ENCODE data around the gene LMO1. TPM values are rescaled to one million over a fixed set of nuclear protein-coding genes. Genes with fewer than 3 reads are reported as not detected.

The LMO1 gene
- total and polyA plus RNA-seq, 2 of the 13 experiments (the other 11 are each of a cell fraction or from before 2014, with no cell fraction given) = not detected

- FAIRE-seq = no peak
- WGBS (ENCODE audit: low lambda C conversion rate) = 19% methylated on average over 3 of the region's 10 CpGs
Observed at GRCh38 chr11:8312986-8313385, 49.3 kb upstream of the LMO1 start.

More at GRCh38 chr11:8312986-8313385, 49.3 kb upstream of the LMO1 start:
- Histone ChIP-seq H3K4me3 (replicated peaks in 1 of 3; ENCODE audit: insufficient read depth in 1 of 3, low read depth in 2 of 3, low read length in 3 of 3) (no peak overlapping the region), H3K9ac (ENCODE audit: insufficient read depth, low read depth, low read length) (no peak overlapping the region), H2AFZ (ENCODE audit: low read length) (no peak overlapping the region), H3K27ac (ENCODE audit: extremely low read length, insufficient read depth, low read length) (no peak overlapping the region), H3K9me3 (ENCODE audit: low read length) (no peaks in the 10 kb centered on the region), H3K79me2 (ENCODE audit: insufficient read depth, low read length) (no peaks in the 10 kb centered on the region), H3K4me2 (ENCODE audit: low read depth, low read length) (no peak overlapping the region), H4K20me1 (ENCODE audit: insufficient read depth, low read length) (no peaks in the 10 kb centered on the region), H3K27me3 (ENCODE audit: control insufficient read depth in 1 of 2, insufficient read depth in 2 of 2, low read length in 2 of 2) (peaks cover 3 to 26% of the 10 kb centered on the region in 2 experiments; a peak in 4 of 5 replicates), H3K4me1 (ENCODE audit: insufficient read depth, low read length) (no peaks in the 10 kb centered on the region), H3K36me3 (replicated peaks in 1 of 2; ENCODE audit: control insufficient read depth in 1 of 2, insufficient read depth in 2 of 2, low read length in 2 of 2) (no peaks in the 10 kb centered on the region)
- BruUV-seq (replicated peaks) = no TSS peak
- TF ChIP-seq MBD4 (IDR thresholded peaks at IDR 0.05; ENCODE audit: borderline replicate concordance, low read length) = no peak
- no peak for TF ChIP-seq ELF1 (CRISPR knock-in tag; IDR thresholded peaks at IDR 0.05)
- no peak for TF ChIP-seq TFE3 (CRISPR knock-in tag; IDR thresholded peaks at IDR 0.05)
- TF ChIP-seq PHF5A (CRISPR knock-in tag; IDR thresholded peaks at IDR 0.05; ENCODE audit: low read depth, unreplicated experiment) = no peak
- TF ChIP-seq SMAD3 (CRISPR knock-in tag; IDR thresholded peaks at IDR 0.05) = no peak
- no peak for TF ChIP-seq ZNF468 (CRISPR knock-in tag; IDR thresholded peaks at IDR 0.05)
- TF ChIP-seq, protein P1, sequence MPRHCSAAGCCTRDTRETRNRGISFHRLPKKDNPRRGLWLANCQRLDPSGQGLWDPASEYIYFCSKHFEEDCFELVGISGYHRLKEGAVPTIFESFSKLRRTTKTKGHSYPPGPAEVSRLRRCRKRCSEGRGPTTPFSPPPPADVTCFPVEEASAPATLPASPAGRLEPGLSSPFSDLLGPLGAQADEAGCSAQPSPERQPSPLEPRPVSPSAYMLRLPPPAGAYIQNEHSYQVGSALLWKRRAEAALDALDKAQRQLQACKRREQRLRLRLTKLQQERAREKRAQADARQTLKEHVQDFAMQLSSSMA (CRISPR knock-in tag; IDR thresholded peaks at IDR 0.05) = no peak
- TF ChIP-seq, protein P2, sequence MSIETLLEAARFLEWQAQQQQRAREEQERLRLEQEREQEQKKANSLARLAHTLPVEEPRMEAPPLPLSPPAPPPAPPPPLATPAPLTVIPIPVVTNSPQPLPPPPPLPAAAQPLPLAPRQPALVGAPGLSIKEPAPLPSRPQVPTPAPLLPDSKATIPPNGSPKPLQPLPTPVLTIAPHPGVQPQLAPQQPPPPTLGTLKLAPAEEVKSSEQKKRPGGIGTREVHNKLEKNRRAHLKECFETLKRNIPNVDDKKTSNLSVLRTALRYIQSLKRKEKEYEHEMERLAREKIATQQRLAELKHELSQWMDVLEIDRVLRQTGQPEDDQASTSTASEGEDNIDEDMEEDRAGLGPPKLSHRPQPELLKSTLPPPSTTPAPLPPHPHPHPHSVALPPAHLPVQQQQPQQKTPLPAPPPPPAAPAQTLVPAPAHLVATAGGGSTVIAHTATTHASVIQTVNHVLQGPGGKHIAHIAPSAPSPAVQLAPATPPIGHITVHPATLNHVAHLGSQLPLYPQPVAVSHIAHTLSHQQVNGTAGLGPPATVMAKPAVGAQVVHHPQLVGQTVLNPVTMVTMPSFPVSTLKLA (IDR thresholded peaks at IDR 0.05) = no peak
- TF ChIP-seq HMG20B (CRISPR knock-in tag; conservative IDR thresholded peaks at IDR 0.05) = no peak
- TF ChIP-seq CAMTA2 (CRISPR knock-in tag; IDR thresholded peaks at IDR 0.05; ENCODE audit: borderline replicate concordance) = no peak
- DNase-seq (ENCODE audit: low spot score) (no peak), ATAC-seq (no peak)
- in situ Hi-C loops (cut with HindIII; ENCODE audit: extremely low pct_ligation_motif_present, low pct_unique_long_range_greater_than_20kb) = no loop called here
- POLR2A ChIA-PET = no interaction called here
- intact Hi-C loops (cut with micrococcal nuclease; ENCODE audit: unreplicated experiment) = no loop called here
- CTCF ChIA-PET (ENCODE audit: low intra/inter-chr PET ratio, low total read pairs) = no interaction called here

Measured in HepG2 (cell line).